Stromal cell of bone marrow (primary cell): ENCODE data around the gene NSMCE1.
"Not testable (repeated sequence)": the region's sequence is repeated elsewhere in the genome, so short reads cannot be mapped to it uniquely, and the experiment has no call there.

Experiments used
- DNase-seq: peaks from one replicate; pipeline ENCODE4 v3.0.0-alpha.2; 2012; ENCODE audit warnings: low read depth

The NSMCE1 gene

DNA sequence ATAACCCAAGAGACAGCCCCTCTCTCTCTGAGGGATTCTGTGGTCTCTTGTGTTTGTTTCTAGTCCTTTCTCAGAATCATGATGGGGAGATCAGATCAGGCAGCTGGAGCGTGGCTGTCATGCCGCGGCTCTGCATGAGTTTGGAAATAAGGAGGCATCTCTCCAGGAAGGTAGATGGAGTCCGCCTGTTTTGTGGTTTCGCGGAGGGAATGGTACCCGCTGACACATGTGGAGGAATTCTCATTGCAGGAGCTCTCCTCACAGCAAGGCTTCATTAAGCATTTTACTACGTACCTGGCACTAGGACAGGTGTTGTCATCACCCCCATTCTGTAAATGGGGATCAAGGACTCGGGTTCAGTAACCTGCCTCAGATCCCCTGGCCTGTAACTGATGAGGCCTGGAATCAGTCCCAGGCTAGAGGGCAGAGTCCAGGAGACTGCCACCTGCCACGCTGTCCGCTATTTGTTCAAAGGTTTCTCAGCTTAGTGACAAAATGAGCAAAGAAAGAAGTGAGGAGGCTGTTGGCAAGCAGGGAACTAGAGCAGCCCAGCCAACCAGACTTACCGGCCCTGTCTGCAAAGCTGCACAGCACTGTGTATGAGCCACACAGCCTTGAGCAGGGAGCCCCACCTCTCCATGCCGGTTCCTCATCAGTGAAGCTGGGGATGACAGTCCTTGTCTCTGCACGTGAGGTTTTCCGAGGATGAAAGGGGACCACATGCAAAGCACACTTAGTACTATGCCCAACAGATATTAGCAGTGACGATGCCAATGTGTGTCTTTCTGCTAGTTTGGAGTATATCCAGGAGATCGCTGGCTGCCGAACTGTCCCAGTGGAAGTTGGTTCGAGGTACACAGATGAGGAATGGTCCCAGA, 54.2 kb downstream of the NSMCE1 start:
- DNase-seq: no peak

DNA sequence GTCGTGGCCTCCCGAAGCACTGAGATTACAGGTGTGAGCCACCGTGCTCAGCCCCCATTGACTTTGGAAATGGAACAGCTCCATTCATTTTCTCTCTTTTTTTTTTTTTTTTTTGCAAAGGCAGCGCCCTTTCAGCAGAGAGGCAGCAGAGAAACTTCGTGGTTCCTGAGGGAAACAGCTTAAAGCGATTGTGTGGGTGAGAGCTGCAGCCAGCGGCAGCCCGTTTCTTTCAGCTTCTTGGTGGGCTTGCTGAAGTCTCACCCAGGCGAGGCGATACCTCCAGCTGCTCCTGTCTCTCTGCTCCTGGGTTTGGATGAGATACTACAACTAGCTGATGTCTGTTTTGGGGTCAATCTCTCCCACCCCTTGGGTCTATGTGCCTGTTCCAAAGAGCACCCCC, 57.5 kb downstream of the NSMCE1 start:
- no peak for DNase-seq

DNA sequence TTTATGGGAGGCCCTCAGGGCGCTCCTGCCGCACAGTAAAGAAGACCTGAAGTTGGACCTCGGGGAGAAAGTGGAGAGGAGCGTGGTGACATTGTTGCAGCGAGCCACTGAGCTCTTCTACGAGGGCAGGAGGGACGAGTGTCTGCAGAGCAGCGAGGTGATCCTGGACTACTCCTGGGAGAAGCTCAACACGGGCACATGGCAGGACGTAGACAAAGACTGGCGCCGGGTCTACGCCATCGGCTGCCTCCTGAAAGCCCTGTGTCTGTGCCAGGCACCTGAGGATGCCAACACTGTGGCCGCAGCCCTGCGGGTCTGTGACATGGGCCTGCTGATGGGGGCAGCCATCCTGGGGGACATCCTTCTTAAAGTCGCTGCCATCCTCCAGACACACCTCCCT, 58.4 kb downstream of the NSMCE1 start:
- DNase-seq: no peak

DNA sequence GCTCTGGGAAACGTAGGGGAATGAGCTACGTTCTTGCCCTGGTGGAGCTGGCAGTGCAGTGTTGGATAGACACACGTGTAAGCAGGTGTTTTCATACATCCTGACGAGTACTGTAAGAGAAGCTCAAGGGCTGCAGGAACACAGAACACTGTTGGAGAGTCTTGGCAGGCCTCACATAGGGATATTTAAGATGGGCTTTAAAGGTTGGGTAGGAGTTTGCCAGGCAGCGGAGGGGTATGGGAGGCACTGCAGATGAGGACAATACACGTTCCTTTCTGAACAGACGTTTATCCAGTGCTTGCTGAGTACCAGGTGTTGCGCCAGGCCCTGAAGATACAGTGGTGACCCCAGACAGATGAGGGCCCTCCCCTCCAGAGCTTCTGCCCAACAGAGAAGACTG, 59.0 kb downstream of the NSMCE1 start:
- no peak for DNase-seq

DNA sequence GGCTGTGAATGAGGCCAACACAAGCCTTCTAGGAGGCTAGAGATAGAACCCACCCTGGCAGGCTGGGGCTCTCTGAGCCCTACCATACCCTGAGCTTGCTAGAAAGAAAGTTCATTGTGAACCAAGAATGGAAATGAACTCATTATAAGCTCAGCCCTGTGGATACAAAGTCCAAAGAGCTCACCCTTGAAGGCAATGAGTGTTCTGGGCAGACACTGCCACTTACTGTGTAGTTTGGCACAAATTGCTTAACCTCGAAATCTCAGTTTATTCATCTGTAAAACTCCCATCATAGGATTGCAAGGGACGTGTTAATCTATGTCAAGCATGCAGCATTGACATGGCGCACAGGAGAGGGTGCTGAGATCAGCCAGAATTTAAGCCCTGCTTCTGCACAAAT, 59.8 kb downstream of the NSMCE1 start:
- no peak for DNase-seq

DNA sequence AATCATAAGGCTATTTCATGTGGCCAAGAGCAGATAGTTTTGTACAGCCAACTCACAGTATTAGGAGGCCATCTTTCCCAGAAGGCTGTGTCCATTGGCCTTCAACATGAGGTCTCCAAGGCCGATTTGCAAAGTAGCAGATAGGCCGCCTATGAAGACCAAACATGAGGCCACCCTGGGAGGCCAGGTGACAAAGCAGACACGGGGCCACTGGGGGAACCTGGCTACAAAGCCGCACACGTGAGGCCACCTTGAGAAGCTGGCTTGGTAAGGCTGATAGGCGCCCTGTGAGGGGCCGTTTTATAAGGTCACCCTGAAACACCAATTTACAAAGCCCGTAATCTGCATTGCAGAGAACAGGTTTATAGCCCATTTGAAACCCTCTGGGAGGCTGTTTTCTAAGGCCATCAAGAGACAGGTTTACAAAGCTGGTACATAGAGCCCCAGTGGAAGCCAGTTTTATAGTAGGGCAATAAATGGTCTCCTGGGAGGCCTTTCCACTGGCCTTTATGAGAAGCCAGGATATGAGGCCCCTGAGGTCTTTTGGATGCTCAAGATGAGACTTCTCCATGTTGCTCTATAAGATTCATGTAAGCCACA, 60.4 kb downstream of the NSMCE1 start:
- no peak for DNase-seq

DNA sequence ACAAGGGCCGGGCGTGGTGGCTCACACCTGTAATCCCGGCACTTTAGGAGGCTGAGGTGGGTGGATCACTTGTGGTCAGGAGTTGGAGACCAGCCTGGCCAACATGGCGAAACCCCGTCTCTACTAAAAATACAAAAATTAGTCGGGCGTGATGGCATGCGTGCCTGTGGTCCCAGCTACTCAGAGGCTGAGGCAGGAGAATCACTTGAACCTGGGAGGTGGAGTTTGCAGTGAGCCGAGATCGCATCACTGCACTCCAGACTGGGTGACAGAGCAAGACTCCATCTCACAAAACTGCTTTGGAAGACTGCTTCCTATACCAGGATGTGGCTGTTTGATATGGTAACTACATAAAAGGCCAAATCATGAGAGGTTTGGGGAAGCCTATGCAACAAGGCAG, 61.5 kb downstream of the NSMCE1 start:
- not testable (repeated sequence) for DNase-seq

DNA sequence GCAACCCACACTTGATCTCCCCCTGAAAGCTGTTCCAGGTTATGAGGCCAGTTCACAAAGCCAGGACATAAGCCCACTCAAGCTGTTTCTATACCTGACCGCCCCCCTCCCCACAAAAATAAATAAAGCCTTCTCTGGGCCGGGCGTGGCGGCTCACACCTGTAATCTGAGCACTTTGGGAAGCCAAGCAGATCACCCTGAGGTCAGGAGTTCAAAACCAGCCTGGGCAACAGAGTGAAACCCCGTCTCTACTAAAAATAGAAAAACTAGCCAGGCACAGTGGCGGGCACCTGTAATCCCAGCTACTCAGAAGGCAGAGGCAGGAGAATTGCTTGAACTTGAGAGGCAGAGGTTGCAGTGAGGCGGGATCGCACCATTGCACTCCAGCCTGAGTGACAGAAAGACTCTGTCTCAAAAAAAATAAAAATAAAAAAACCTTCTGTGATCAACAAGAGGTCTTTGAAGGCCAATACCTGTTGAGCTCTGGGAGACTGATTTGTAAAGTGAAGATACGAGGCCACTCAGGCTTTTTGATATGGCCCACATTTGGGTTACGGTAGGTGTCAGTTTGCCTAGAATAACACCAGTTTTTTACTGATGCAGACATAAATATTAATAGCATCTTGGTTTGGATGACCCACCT, 63.0 kb downstream of the NSMCE1 start:
- DNase-seq: no peak

DNA sequence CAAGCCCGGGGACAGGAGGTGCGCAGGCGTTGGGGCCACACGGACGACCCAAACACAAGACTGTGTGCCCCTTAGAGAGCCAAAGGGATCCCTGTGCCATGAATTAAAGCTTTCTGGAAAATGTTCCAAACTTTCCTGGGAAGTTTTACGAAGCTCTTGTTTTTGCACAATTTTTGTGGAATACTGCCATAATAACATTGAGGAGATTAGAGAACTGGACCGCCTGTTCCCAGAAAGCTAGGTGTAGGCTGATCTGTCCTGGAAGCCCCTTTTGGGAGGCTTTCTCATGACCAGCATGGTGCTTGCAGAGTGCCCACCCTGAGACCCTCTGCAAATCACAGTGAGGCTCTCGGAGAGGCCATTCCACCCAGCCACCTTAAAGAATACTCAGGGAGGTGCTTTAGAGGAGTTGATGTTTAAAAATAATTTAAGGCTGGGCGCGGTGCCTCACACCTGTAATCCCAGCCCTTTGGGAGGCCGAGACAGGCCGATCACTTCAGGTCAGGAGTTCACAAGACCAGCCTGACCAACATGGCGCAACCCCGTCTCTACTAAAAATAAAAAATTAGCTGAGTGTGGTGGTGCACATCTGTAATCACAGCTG, 64.2 kb downstream of the NSMCE1 start:
- no peak for DNase-seq

DNA sequence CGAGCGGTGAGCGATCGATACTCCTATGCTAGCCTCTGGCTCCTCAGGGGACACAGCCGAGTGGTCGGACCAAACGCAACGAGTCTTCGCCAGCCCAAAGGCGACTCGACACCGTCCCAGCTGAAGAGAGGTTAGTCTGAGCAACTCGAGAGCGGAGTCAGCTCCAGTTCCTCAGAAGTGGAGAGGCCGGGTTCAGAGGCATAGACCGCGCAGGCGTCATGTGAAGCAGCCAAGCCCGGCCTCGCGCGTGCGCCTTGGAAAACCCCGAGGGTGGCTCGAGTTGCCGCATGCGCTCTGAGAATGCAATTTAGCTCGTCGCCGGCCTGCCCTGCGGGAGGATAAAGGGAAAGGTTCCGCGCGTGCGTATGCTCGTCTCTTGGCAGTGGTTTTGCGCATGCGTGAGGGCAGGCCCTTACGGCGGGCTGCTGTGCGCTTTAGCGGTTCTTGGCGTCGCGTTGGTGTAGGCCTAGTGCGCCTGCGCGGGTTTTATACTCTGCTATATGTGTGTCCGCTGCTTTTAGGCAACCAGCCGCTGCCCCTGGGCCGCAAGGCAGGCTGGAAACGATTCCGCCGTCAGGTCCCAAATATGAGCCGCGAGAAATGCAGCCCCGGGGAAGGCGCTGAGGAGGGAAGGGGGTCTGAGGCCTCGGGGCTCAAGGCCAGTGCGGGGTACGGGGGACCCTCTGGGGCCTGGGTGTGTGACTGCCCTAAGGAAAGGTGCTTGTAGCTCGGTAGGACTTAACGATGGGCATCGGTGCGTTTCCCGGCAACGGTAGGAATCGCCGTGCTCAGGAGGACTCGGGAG, 64.9 kb downstream of the NSMCE1 start, which contains the start of gene KDM8:
KDM8 (plus strand) TSS at position 20 of the 805 bp plus-strand sequence. CDS start 6,598 bp downstream, outside the sequence.
- peak; percentile 98 for DNase-seq

DNA sequence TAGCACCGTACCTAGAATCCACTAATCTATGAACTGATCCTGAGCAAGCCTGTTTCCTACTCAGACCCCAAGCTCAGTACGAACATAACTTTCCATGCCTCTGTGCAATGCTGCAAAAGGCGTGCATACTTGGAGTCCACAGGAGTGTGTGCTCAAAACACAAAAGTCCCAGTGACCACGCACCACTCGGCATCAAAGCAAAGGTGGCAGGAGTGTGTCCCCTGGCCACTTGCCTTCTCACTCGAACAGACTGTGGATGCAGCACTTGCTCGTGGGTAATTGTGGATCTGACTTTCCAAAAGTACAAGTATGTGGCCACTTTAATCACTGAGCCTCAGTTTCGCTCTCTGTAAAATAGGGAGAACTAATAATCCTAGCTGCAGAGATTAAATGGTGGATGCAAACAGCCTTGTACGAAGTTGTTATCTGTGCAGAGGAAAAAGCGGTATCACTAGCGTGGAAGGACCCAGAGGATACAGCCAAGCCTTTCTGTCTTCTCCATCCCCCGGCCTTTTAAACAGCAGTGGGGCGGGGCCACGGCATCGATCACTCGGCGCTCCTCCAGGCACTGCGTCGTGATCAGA, 65.6 kb downstream of the NSMCE1 start:
- peak; percentile 88 for DNase-seq

DNA sequence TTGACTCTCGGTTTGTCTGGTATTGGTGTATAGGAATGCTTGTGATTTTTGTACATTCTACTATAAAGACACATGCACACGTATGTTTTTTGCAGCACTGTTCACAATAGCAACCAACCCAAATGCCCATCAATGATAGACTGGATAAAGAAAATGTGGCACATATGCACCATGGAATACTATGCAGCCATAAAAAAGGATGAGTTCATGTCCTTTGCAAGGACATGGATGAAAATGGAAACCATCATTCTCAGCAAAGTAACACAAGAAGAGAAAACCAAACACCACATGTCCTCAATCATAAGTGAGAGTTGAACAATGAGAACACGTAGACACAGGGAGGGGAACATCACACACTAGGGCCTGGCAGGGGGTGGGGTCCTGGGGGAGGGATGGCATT, 67.7 kb downstream of the NSMCE1 start:
- DNase-seq: not testable (repeated sequence)

DNA sequence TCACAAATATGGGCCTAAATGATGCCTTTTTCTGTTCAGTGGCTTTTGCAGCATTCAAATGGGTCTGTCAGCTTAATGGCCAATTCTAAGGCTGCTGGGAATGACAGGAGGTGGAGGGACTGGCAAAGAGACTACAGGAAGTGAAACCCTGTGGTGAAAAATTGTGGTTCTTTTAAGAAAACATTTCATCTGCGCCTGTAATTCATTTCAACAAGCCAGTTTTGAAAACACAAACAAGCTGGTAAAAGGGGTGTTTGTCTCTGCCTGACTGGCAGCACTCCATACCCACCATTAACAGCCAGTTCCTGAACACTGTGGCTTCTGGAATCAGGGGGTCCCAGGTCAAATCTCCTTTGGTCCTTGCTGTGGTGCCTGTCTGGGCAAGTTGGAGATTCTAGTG, 68.8 kb downstream of the NSMCE1 start:
- DNase-seq: no peak

DNA sequence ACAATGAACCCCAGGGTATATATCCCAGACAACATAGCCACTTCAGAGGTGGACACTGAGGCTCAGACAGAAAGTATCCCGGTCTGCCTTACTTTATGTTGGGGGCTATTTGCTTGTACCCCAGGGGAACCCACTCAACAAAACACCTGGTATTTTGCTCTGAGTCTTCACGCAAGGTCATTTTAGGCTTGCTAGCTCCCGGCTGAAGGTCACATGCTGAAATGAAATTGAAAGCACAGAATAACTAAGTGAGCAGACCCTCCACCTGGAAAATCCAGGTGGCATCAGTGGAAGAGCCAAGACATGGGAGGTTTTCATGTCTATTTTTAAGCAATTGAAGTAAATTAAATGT, 69.4 kb downstream of the NSMCE1 start:
- DNase-seq: no peak

DNA sequence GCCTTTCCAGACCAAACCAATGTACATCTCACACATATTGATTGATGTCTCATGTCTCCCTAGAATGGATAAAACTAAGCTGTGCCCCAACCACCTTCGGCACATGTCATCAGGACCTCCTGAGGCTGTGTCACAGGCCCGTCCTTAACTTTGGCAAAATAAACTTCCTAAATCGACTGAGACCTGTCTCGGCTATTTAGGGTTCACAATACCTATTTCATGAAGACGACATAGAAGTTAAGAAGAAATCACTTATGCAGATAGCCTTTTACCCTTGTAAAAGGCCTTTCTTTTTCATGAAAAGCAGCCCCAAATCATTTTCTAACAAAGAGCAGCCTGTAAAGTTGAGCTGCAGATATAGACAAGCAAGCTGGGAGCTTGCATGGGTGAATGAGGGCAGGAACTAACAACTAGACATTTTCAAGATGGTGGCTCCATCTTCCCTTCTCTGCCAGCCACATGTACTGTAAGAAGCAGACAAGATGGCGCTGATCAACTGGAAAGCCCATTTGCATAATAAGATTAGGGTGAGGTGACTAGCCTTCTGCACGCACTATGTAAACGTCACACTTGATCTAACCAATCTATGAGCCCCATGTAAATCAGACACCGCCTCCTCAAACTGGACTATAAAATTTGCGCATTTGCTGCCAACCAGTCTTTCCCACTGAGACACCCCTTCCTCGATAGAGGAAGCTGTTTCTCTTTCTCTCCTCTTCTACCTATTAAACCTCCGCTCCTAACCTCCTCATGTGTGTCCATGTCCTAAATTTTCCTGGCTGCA, 69.9 kb downstream of the NSMCE1 start:
- no peak for DNase-seq

DNA sequence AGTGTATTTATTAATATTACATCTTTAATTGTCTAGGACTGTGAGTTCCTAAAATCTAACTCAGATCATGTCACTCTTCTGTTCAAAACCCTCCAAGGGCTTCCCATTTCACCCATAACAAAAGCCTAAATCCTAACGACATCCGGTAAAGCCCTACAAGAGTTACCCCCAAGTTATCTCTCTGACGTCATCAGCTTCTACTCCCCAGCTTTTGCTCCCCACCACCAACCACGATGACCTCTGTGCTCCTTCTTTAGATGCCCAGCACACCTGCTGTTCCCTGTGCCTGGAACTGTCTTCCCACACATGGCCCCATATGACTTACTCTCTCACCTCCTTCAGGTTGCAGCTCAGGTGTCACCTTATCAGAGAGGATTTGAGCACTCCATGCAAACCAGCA, 71.6 kb downstream of the NSMCE1 start:
- DNase-seq: no peak

DNA sequence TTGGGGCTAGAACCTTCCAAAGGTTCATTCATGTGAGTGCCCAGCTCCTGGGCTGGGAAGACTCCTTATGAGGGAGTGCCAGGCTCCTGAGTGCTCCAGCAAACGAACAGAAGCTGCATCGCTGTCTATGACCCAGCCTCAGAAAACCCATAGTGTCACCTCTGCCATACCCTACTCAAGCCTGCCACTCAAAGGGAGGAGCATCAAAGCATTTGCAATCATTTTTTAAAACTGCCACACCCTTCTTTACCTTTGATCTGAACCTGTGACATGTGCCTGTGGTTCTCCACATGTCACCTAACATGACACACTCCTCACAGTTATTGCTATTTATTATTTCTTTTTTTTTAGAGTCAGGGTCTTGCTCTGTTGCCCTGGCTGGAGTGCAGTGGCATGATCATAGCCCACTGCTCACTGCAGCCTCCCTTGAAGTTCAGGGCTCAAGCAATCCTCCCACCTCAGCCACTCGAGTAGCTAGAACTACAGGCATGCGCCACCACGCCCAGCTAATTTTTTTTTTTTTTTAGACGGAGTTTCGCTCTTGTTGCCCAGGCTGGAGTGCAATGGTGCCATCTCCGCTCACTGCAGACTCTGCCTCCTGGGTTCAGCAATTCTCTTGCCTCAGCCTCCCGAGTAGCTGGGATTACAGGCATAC, 72.5 kb downstream of the NSMCE1 start:
- no peak for DNase-seq

DNA sequence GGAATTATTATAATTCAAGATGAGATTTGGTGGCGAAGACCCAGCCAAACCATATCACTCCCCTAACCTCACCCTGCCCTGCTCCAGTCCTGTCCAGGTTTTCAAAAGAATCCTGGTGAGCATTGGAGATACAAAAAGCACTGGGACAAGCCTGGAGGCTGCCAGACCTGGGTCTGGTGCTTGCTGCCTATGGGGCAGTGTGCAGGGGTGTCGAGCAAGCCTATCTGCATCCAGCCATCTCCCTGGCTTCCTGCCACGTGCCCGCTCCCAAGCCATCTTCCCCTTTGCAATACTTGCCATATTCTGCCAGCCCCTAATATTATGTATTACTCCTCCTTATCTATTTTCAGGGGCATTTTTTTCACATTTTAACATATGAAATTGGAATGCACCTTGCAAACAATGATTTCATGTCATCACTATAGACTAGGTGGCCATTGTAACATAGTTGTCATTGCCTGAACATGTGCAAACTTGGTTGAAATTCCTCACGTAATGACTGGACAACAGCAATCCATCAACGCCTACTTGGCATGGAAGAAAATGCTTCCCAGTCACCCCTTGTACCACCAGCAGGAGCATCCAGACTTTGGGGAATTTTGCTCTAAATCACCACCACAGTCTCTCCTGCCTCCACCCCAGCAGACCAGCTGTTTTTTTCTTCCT, 73.4 kb downstream of the NSMCE1 start:
- no peak for DNase-seq

DNA sequence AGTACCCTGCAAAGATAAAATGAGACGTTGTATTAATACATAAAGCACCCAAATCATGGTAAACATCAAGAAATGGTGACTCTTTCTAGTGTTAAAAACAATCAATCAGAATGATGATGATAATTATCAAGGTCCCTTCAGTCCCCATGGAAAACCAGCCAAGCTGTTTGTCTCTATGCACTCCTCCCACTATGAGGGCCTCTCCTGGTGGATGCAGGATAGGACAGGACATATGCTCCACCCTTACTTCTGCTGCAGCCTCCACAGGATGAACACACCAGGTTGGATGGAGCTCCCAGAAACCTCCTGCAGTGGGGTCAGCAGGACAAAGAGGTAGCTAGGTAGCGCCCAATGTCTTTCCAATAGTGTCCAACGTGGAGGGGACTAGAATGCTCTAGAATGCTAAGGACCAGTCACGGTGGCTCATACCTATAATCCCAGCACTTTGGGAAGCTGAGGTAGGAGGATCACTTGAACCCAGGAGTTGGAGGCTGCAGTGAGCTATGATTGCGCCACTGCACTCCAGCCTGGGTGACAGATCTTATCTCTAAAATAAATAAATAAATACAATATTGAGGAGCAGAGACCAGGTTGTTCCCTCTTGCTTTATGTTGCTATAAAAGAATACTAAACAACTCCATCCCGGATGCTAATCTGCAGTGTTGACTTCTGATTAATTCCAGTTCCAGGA, 75.1 kb downstream of the NSMCE1 start:
- no peak for DNase-seq
